SK-N-SH (cell line): ENCODE results near the gene MGAT4A. TPM values are rescaled to one million over a fixed set of nuclear protein-coding genes. Genes with fewer than 3 reads are reported as not detected.
A peak's percentile ranks its signal among the peaks of the same experiment; 100 is the strongest.

Experiments used
- CTCF ChIA-PET: fragments of 300-600, 350-600 bp; formaldehyde crosslinking; extraction: SDS; loops from one replicate; lab custom pipeline; 2021; lab: Yijun Ruan, JAX
- POLR2A ChIA-PET: fragments of 350-600 bp; sonication (Branson Sonifier 250); formaldehyde crosslinking; extraction: SDS; loops from one replicate; lab custom pipeline; 2020; ENCODE audit warnings: antibody characterized with exemption, inconsistent platforms; lab: Yijun Ruan, JAX
- DNase-seq: peaks from one replicate; pipeline ENCODE4 v3.0.0; 2012
- H2AFZ ChIP-seq: fragments of 200-600 bp; sonication (generic); 2 replicates; pipeline ENCODE4 v1.8.1; 2016; ENCODE audit warnings: antibody characterized with exemption, mild to moderate bottlenecking, low read depth
- H3F3A ChIP-seq: fragments of 200-600 bp; sonication (generic); replicated peaks from 2 replicates; pipeline ENCODE3; 2016; ENCODE audit warnings: antibody characterized with exemption, mild to moderate bottlenecking; ENCODE audit not compliant: insufficient read depth
- H3K27ac ChIP-seq, 2 experiments: fragments of 200-500 bp in 1 of 2; fragments of 200-600 bp in 1 of 2; sonication (Bioruptor generic) in 1 of 2; sonication (generic), shearing (Covaris generic) in 1 of 2; 2 replicates each; pipeline versions ENCODE4 v1.5.1 to v1.6.1; 2014 to 2016; ENCODE audit warnings: low read depth in 2 of 2, inconsistent platforms in 1 of 2, low read length in 1 of 2, mild to moderate bottlenecking in 1 of 2, mixed read lengths in 1 of 2
- H3K27me3 ChIP-seq: fragments of 200-600 bp; sonication (generic), shearing (Covaris generic); 2 replicates; pipeline ENCODE4 v1.6.1; 2016; ENCODE audit warnings: mixed run types; ENCODE audit not compliant: insufficient read depth
- H3K36me3 ChIP-seq, 2 experiments: fragments of 200-500 bp in 1 of 2; fragments of 200-600 bp in 1 of 2; sonication (Bioruptor generic) in 1 of 2; sonication (generic) in 1 of 2; replicated peaks in 1 of 2; 2 replicates each; pipeline versions ENCODE3 to v1.5.1; 2014 to 2016; ENCODE audit warnings: low read length in 1 of 2, mild to moderate bottlenecking in 1 of 2; ENCODE audit not compliant: insufficient read depth in 2 of 2, control insufficient read depth in 1 of 2
- H3K4me1 ChIP-seq, 2 experiments: fragments of 200-500 bp in 1 of 2; fragments of 200-600 bp in 1 of 2; sonication (Bioruptor generic) in 1 of 2; sonication (generic), shearing (Covaris generic) in 1 of 2; 2 replicates each; pipeline versions ENCODE4 v1.5.1 to v1.6.1; 2014 to 2016; ENCODE audit warnings: low read depth in 1 of 2, low read length in 1 of 2, mixed run types in 1 of 2; ENCODE audit not compliant: insufficient read depth in 2 of 2, control insufficient read depth in 1 of 2
- H3K4me2 ChIP-seq: fragments of 200-600 bp; sonication (generic), shearing (Covaris generic); 2 replicates; pipeline ENCODE4 v1.6.1; 2017; ENCODE audit warnings: mixed run types
- H3K4me3 ChIP-seq, 2 experiments: fragments of 200-500 bp in 1 of 2; fragments of 200-600 bp in 1 of 2; sonication (Bioruptor generic) in 1 of 2; sonication (generic), shearing (Covaris generic) in 1 of 2; 2 replicates each; pipeline versions ENCODE4 v1.5.1 to v1.8.1; 2014 to 2016; ENCODE audit warnings: low read depth in 2 of 2, inconsistent platforms in 1 of 2, low read length in 1 of 2, mild to moderate bottlenecking in 1 of 2, mixed read lengths in 1 of 2, moderate library complexity in 1 of 2
- H3K79me2 ChIP-seq: fragments of 200-600 bp; sonication (generic); 2 replicates; pipeline ENCODE4 v1.8.1; 2017; ENCODE audit warnings: mild to moderate bottlenecking; ENCODE audit not compliant: insufficient read depth
- H3K9ac ChIP-seq: fragments of 200-600 bp; sonication (generic); 2 replicates; pipeline ENCODE4 v1.6.1; 2017; ENCODE audit warnings: mixed run types
- H3K9me2 ChIP-seq: fragments of 200-600 bp; sonication (generic); 2 replicates; pipeline ENCODE4 v1.6.1; 2017; ENCODE audit warnings: mixed run types
- H3K9me3 ChIP-seq: fragments of 200-600 bp; sonication (generic); 2 replicates; pipeline ENCODE4 v1.6.1; 2017; ENCODE audit warnings: mixed run types, mild to moderate bottlenecking, moderate library complexity
- H4K20me1 ChIP-seq: fragments of 200-600 bp; sonication (generic); 2 replicates; pipeline ENCODE4 v1.6.1; 2017; ENCODE audit warnings: mild to moderate bottlenecking, mixed run types; ENCODE audit not compliant: insufficient read depth
- CTCF ChIP-seq: fragments of 200-600 bp; sonication (generic); IDR thresholded peaks from 2 replicates; pipeline ENCODE4 v1.6.1; 2017; ENCODE audit warnings: antibody characterized with exemption, mild to moderate bottlenecking, moderate library complexity
- EZH2phosphoT487 ChIP-seq: fragments of 200-600 bp; sonication (generic); IDR thresholded peaks from 2 replicates; pipeline ENCODE4 v1.6.1; 2017; ENCODE audit warnings: low read depth, mixed run types, mild to moderate bottlenecking, antibody characterized with exemption, moderate library complexity, borderline replicate concordance
- MAX ChIP-seq: IDR thresholded peaks from 2 replicates; pipeline ENCODE4 v1.4.0; 2012; ENCODE audit warnings: low read depth
- MEF2A ChIP-seq: IDR thresholded peaks from 2 replicates; pipeline ENCODE4 v1.4.0; 2012; ENCODE audit warnings: low read depth, borderline replicate concordance
- NFIC ChIP-seq: IDR thresholded peaks from 2 replicates; pipeline ENCODE4 v1.4.0; 2012; ENCODE audit warnings: borderline replicate concordance
- PBX3 ChIP-seq: IDR thresholded peaks from 2 replicates; pipeline ENCODE4; 2012
- POLR2AphosphoS5 ChIP-seq: IDR thresholded peaks from 2 replicates; pipeline ENCODE4 v1.6.1; 2012; ENCODE audit warnings: low read depth, low read length
- RAD21 ChIP-seq: IDR thresholded peaks from 2 replicates; pipeline ENCODE4 v1.6.1; 2012; ENCODE audit warnings: mild to moderate bottlenecking, low read length
- RCOR1 ChIP-seq: fragments of 150-350 bp; IDR thresholded peaks from 2 replicates; pipeline ENCODE4 v1.6.1; 2017; ENCODE audit warnings: antibody characterized with exemption, low read length
- REST ChIP-seq: IDR thresholded peaks from 2 replicates; pipeline ENCODE4 v1.6.1; 2012; ENCODE audit warnings: mild to moderate bottlenecking, low read depth, low read length, moderate library complexity
- RFX5 ChIP-seq: IDR thresholded peaks from 2 replicates; pipeline ENCODE4 v1.6.1; 2012; ENCODE audit warnings: mild to moderate bottlenecking, improper control_type of control experiment, low read length
- RXRA ChIP-seq: IDR thresholded peaks from 2 replicates; pipeline ENCODE4 v1.4.0; 2012; ENCODE audit warnings: low read depth, mild to moderate bottlenecking, borderline replicate concordance
- TCF12 ChIP-seq: IDR thresholded peaks from 2 replicates; pipeline ENCODE4 v1.4.0; 2012
- USF1 ChIP-seq: IDR thresholded peaks from 2 replicates; pipeline ENCODE4 v1.4.0; 2012; ENCODE audit warnings: low read depth, borderline replicate concordance
- YY1 ChIP-seq: IDR thresholded peaks from 2 replicates; pipeline ENCODE4 v1.4.0; 2012; ENCODE audit warnings: low read depth, mild to moderate bottlenecking
- WGBS: methylation state at CpG from one replicate; pipeline ENCODE4 v1.1.6; 2017; ENCODE audit warnings: low lambda C conversion rate; 5-methylcytosine and 5-hydroxymethylcytosine counted together
- polyA plus RNA-seq, 3 experiments: library from polyadenylated mRNA; depleted of rRNA; stranded (reverse); fragments of >200 nt; gene quantifications; 2 replicates each; pipeline ENCODE4 v1.2.3, GENCODE V29; 2012

MGAT4A gene
- polyA plus RNA-seq, 1 of the 3 experiments (the other 2 are of a cell fraction), result 0.07 TPM

GRCh38 chr2:98730707-98731040, 258 bp downstream of the MGAT4A start:
- peak; percentile 89 for DNase-seq
- H3K27me3 ChIP-seq, result peaks cover 35% of the 10 kb centered on the region
- H3K27ac ChIP-seq, result no peak overlapping the region; a peak in 1 of 4 replicates
- no peaks in the 10 kb centered on the region for H4K20me1 ChIP-seq
- no peaks in the 10 kb centered on the region for H3K79me2 ChIP-seq
- WGBS, result no CpG with 5 or more reads among the region's 56 CpGs
- no peak overlapping the region for H2AFZ ChIP-seq
- no peaks in the 10 kb centered on the region for H3K9me3 ChIP-seq
- H3K4me3 ChIP-seq, result peak overlapping the region in 1 of 2 experiments; percentile 55; a peak in 2 of 4 replicates
- TF ChIP-seq CTCF (no peak), POLR2AphosphoS5 (no peak), MAX (no peak), EZH2phosphoT487 (no peak), RCOR1 (no peak), MEF2A (no peak), RXRA (no peak), PBX3 (no peak), NFIC (no peak), TCF12 (no peak), RFX5 (no peak), YY1 (no peak), RAD21 (no peak), USF1 (no peak), REST (no peak)
- CTCF ChIA-PET, result interaction anchor here (1.0 to 2.3 kb wide), 6 partner anchors 11 to 108 kb away, joined by 3 to 12 read pairs (median 5); no protein-coding TSS in a partner anchor
- H3K4me2 ChIP-seq, result peak overlapping the region; percentile 74; the same call in 1 of the 2 replicates
- no peak overlapping the region for H3K9ac ChIP-seq
- peaks cover 5% of the 10 kb centered on the region in 2 experiments; a peak in 3 of 4 replicates for H3K4me1 ChIP-seq
- H3F3A ChIP-seq, result no peaks in the 10 kb centered on the region
- H3K36me3 ChIP-seq, result no peaks in the 10 kb centered on the region
- POLR2A ChIA-PET, result interaction anchor here (1.5 kb wide), 1 partner anchor 26 kb away, joined by 4 read pairs; no protein-coding TSS in a partner anchor
- H3K9me2 ChIP-seq, result no peaks in the 10 kb centered on the region
